Panc1 (cell line): ENCODE data around the gene AVPI1.

ENCODE experiments used
- CTCF ChIP-seq: fragments of 450-650 bp; IDR thresholded peaks from 2 replicates; pipeline ENCODE4 v1.5.1; 2017; ENCODE audit warnings: mild to moderate bottlenecking
- POLR2AphosphoS5 ChIP-seq: IDR thresholded peaks from 2 replicates; pipeline ENCODE4 v1.6.1; 2012; ENCODE audit warnings: mild to moderate bottlenecking, low read depth, low read length, moderate library complexity
- TCF7L2 ChIP-seq: IDR thresholded peaks from 2 replicates; pipeline ENCODE4 v1.6.1; 2011; ENCODE audit warnings: mild to moderate bottlenecking, low read depth, low read length, inconsistent platforms

GRCh38 chr10:97631098-97631497, 55.9 kb downstream of the AVPI1 start:
- no peak for TF ChIP-seq CTCF
- TF ChIP-seq TCF7L2: no peak
- TF ChIP-seq POLR2AphosphoS5: no peak
